Left lung (tissue), 10 donors: Measurements from ENCODE around the gene OR8D2. TPM values are rescaled to one million over a fixed set of nuclear protein-coding genes. Genes with fewer than 3 reads are reported as not detected.
A peak's percentile ranks its signal among the peaks of the same experiment; 100 is the strongest.

ENCODE experiments used
- ATAC-seq: fragments of 200-7000 bp; cut with Tn5 transposase; one replicate; pipeline ENCODE4 v1.9.1; 2020; ENCODE audit warnings: moderate library complexity
- DNase-seq, 4 donors: peaks; one replicate each; pipeline ENCODE4 v3.0.0-alpha.2; 2013 to 2020
- H3K27ac ChIP-seq, 2 donors: fragments of 200-600 bp; sonication (generic) in 1 of 2; one replicate each; pipeline versions ENCODE4 v1.5.0 to v1.8.0; 2020 to 2021
- H3K27me3 ChIP-seq, 2 donors: fragments of 200-600 bp; sonication (generic) in 1 of 2; one replicate each; pipeline versions ENCODE4 v1.5.0 to v1.8.0; 2020 to 2021
- H3K36me3 ChIP-seq, 2 donors: fragments of 200-600 bp; sonication (generic) in 1 of 2; one replicate each; pipeline versions ENCODE4 v1.5.0 to v1.8.0; 2020 to 2021
- H3K4me1 ChIP-seq, 2 donors: fragments of 200-600 bp; one replicate each; pipeline ENCODE4 v1.8.0; 2021
- H3K4me3 ChIP-seq, 2 donors: fragments of 200-600 bp; sonication (generic) in 1 of 2; one replicate each; pipeline versions ENCODE4 v1.5.0 to v1.8.0; 2020 to 2021; ENCODE audit warnings: mild to moderate bottlenecking in 1 of 2
- H3K9me3 ChIP-seq, 2 donors: fragments of 200-600 bp; sonication (generic) in 1 of 2; one replicate each; pipeline versions ENCODE4 v1.5.0 to v1.8.0; 2020 to 2021
- intact Hi-C, 2 donors: fragments of 100-400 bp; cut with DNase I; formaldehyde crosslinking; loops; one replicate each; pipeline versions ENCODE4 v1.11.2 to v1.14.2; 2022
- polyA plus RNA-seq, 6 donors: library from polyadenylated mRNA; unstranded; fragments of 120-200 nt; gene quantifications; one replicate each; pipeline ENCODE4 v1.2.1, GENCODE V29; 2013; ENCODE audit not compliant: insufficient read length in 6 of 6
- total RNA-seq, 2 donors: library from RNA; stranded (reverse); fragmentation: NEBNext Ultra II Directional; extraction: Animal tissue kit (Norgen Biotek cat#: 25700); gene quantifications; one replicate each; pipeline ENCODE4 v1.2.1, GENCODE V29; 2021
- TF ChIP-seq, protein P1 (sequence below), 2 donors: fragments of 200-600 bp; sonication (generic) in 1 of 2; IDR thresholded peaks; one replicate each; pipeline versions ENCODE4 v1.5.0 to v1.8.0; 2021; ENCODE audit warnings: antibody characterized with exemption in 2 of 2
- donor health status: DM: no; HTN: yes; CAD: no.
- donor health status: DM: no; HTN: no; CAD: no.

OR8D2 gene
- total and polyA plus RNA-seq, 8 donors, result not detected

DNA sequence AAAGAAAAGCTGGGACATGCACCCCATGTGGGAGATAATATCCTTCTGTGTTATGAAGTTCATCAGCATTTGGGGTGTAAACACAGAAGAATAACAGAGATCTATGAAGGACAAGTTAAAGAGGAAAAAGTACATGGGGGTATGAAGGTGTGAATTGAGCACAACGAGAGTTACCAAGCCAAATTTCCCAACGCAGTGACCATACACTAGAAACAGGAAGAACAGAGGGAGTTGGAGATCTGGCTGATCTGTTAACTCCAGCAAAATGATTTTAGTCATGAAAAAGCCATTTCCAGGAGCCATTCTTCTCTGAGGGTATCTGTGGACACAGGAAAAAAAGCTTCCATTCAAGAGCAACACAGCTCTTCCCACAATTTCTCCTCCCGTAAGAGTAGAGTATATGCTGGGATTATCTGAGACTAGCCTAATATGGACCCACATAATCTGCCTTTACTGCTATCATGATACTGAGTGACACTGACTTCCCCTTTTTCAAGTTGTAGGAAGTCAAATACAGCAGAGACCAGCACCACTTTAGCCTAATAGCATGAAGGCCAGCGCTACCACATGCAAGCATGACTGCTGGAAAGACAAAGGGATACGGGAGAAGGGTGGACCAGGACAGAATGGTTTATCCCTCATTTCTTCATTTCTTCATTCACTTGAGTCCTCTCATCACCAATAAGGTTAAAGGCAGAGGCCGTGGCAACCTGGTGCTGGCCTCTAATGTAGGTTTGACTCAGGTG is 19.6 kb upstream of the OR8D2 start:
- Histone ChIP-seq H3K4me3 (no peak overlapping the region), H3K27me3 (no peaks in the 10 kb centered on the region), H3K27ac (no peak overlapping the region), H3K4me1 (no peaks in the 10 kb centered on the region), H3K9me3 (no peaks in the 10 kb centered on the region), H3K36me3 (no peaks in the 10 kb centered on the region)
- DNase-seq (no peak), ATAC-seq (no peak)
- intact Hi-C loops, result no loop called here
- TF ChIP-seq, protein P1, sequence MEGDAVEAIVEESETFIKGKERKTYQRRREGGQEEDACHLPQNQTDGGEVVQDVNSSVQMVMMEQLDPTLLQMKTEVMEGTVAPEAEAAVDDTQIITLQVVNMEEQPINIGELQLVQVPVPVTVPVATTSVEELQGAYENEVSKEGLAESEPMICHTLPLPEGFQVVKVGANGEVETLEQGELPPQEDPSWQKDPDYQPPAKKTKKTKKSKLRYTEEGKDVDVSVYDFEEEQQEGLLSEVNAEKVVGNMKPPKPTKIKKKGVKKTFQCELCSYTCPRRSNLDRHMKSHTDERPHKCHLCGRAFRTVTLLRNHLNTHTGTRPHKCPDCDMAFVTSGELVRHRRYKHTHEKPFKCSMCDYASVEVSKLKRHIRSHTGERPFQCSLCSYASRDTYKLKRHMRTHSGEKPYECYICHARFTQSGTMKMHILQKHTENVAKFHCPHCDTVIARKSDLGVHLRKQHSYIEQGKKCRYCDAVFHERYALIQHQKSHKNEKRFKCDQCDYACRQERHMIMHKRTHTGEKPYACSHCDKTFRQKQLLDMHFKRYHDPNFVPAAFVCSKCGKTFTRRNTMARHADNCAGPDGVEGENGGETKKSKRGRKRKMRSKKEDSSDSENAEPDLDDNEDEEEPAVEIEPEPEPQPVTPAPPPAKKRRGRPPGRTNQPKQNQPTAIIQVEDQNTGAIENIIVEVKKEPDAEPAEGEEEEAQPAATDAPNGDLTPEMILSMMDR (IDR thresholded peaks at IDR 0.05), result no peak

DNA sequence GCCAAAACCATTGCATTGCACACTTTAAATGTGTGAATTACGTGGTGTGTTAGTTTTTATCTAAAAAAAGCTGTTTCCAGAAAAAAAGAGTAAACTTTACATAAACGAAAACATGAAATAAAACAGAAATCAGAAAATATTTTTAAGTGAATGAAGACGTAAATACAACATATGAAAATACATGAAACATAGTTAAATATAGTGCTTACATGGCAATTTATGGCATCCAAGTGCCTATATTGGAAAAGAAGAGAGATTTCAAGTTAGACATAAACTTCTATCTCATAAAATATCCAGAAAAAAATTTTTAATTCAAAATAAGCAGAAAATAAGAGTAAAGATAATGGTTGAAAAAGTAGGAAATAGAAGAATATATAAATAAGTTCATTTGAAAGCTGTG is 11.9 kb upstream of the OR8D2 start:
- Histone ChIP-seq H3K4me3 (no peak overlapping the region), H3K9me3 (no peaks in the 10 kb centered on the region), H3K36me3 (no peaks in the 10 kb centered on the region), H3K4me1 (no peaks in the 10 kb centered on the region), H3K27ac (no peak overlapping the region), H3K27me3 (no peaks in the 10 kb centered on the region)
- ATAC-seq, result no peak
- TF ChIP-seq, protein P1 (IDR thresholded peaks at IDR 0.05), result no peak
- DNase-seq, result no peak
- intact Hi-C loops, result no loop called here

DNA sequence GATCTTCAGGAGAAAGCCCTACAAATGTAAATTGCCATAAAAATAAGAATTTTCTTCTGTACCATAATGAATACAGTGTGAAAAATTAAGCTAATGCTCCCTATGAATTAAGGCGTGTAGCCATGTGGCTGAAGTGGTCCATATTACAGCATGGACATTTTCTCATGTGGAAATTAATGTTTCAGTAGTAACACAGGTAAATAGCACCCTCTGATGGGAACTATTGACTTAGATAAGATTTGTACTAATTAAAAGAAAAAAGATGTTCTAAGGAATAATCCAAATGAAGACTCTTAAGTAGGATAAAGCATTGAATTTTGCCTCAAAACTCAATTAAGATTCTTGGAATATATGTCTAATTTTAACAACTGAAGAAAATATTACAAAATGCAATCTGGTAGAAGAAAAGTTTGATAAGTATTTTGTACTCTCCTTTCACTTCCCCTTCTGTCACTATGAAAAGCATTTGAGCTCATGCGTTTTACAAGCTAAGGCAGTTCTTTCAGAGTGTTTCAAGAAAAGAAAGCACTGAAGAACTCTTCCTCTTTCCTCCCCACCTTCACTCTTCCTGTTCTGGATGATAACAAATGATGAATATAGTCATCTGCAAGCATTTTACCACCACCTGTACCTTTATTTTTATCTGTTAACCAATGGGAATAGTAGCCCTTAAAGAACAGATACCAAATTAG is 9.9 kb upstream of the OR8D2 start:
- Histone ChIP-seq H3K4me1 (no peaks in the 10 kb centered on the region), H3K36me3 (no peaks in the 10 kb centered on the region), H3K9me3 (no peaks in the 10 kb centered on the region), H3K27ac (no peak overlapping the region), H3K27me3 (no peaks in the 10 kb centered on the region), H3K4me3 (no peak overlapping the region)
- no peak for ATAC-seq
- TF ChIP-seq, protein P1 (IDR thresholded peaks at IDR 0.05), result no peak
- DNase-seq, result peak in 1 of 4 donors; percentile 2
- intact Hi-C loops, result no loop called here

DNA sequence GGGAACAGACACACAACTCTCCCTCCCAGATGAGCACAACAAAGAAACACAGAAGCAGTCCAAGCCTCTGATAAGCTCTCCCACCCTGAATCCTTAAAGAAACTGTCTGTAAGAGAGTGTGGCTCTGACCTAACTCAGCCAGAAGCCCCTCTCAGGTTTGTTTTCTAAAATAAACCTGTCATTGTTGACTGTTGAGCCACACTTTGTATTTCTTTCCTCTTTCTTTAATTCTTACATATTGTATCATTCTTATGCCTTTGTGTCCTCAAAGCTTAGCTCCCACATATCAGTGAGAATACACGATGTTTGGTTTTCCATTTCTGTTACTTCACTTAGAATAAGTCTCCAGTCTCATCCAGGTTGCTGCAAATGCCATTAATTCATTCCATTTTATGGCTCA is 7.8 kb upstream of the OR8D2 start:
- Histone ChIP-seq H3K27me3 (no peaks in the 10 kb centered on the region), H3K36me3 (no peaks in the 10 kb centered on the region), H3K9me3 (no peaks in the 10 kb centered on the region), H3K4me1 (no peaks in the 10 kb centered on the region), H3K27ac (no peak overlapping the region), H3K4me3 (no peak overlapping the region)
- ATAC-seq (no peak), DNase-seq (no peak)
- intact Hi-C loops, result no loop called here
- TF ChIP-seq, protein P1 (IDR thresholded peaks at IDR 0.05), result no peak

DNA sequence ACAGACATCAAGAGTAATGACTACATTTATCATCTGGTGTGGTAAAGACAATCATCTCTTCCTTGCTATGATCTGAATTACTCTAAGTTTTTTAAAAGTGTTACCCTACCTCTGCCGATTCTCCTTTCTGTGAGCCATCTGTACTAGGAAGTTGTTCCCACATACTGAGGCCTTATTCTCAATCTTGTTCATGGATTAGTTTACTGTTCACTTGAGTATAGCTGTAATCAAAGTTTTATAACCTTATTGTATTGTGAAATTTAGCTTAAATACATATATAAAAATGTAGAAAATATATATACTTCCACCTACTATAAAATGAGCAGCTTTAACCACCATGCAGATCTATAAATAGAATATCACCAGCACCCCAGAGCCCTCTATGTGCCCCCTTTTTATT is 2.4 kb upstream of the OR8D2 start:
- Histone ChIP-seq H3K27me3 (no peaks in the 10 kb centered on the region), H3K36me3 (no peaks in the 10 kb centered on the region), H3K27ac (no peak overlapping the region), H3K4me1 (no peaks in the 10 kb centered on the region), H3K4me3 (no peak overlapping the region), H3K9me3 (no peaks in the 10 kb centered on the region)
- ATAC-seq, result no peak
- no peak for DNase-seq
- TF ChIP-seq, protein P1 (IDR thresholded peaks at IDR 0.05), result no peak
- intact Hi-C loops, result no loop called here
